Breast epithelium (tissue), 3 donors: ENCODE results near the gene IFT52.

Experiments used
- POLR2A ChIP-seq: fragments of 450-650 bp; IDR thresholded peaks from one replicate; pipeline ENCODE4 v1.6.1; 2016; ENCODE audit warnings: antibody characterized with exemption, mild to moderate bottlenecking, moderate library complexity
- POLR2AphosphoS5 ChIP-seq, 3 donors: sonication (generic); formaldehyde crosslinking; IDR thresholded peaks; one replicate each; pipeline ENCODE4 v1.6.1; 2017; ENCODE audit warnings: antibody characterized with exemption in 3 of 3
- TF ChIP-seq, protein P1 (sequence below), 3 donors: fragments of 450-650 bp; IDR thresholded peaks; one replicate each; pipeline ENCODE4 v1.5.1; 2016 to 2017; ENCODE audit warnings: antibody characterized with exemption in 3 of 3, mild to moderate bottlenecking in 3 of 3, moderate library complexity in 3 of 3

DNA sequence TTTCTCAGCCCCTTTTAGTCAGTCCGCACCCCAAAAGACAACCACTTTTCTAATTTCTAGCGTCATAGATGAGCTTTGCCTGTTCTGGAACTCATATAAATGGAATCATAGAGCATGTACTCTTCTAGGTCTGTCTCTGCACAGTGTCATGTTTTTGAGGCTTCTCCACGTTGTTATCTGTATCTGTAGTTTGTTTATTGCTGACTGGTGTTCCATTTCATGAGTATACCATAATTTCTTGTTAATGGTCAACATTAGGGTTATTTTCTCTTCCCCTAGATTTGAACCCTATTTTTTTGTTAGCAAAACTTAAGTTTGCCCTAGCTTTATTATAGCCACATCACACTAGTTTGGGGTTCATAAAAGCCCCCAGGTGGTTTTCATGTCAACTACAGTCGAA lies 48.1 kb upstream of the IFT52 start:
- TF ChIP-seq, protein P1, sequence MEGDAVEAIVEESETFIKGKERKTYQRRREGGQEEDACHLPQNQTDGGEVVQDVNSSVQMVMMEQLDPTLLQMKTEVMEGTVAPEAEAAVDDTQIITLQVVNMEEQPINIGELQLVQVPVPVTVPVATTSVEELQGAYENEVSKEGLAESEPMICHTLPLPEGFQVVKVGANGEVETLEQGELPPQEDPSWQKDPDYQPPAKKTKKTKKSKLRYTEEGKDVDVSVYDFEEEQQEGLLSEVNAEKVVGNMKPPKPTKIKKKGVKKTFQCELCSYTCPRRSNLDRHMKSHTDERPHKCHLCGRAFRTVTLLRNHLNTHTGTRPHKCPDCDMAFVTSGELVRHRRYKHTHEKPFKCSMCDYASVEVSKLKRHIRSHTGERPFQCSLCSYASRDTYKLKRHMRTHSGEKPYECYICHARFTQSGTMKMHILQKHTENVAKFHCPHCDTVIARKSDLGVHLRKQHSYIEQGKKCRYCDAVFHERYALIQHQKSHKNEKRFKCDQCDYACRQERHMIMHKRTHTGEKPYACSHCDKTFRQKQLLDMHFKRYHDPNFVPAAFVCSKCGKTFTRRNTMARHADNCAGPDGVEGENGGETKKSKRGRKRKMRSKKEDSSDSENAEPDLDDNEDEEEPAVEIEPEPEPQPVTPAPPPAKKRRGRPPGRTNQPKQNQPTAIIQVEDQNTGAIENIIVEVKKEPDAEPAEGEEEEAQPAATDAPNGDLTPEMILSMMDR (IDR thresholded peaks at IDR 0.05) = no peak
- TF ChIP-seq POLR2AphosphoS5 (IDR thresholded peaks at IDR 0.05) = no peak
- TF ChIP-seq POLR2A = no peak
